Skeletal muscle tissue (tissue), 4 donors: Measurements from ENCODE around the gene LRRC8D. TPM values are rescaled to one million over a fixed set of nuclear protein-coding genes. Genes with fewer than 3 reads are reported as not detected.

Experiments used
- H3K27ac ChIP-seq: one replicate; pipeline ENCODE4 v1.7.0; 2013; ENCODE audit warnings: mild to moderate bottlenecking, low read depth, low read length, inconsistent platforms
- H3K27me3 ChIP-seq, 3 donors: one replicate each; pipeline ENCODE4 v1.7.0; 2013; ENCODE audit warnings: low read length in 3 of 3; ENCODE audit not compliant: control insufficient read depth in 3 of 3, insufficient read depth in 3 of 3
- H3K36me3 ChIP-seq, 3 donors: one replicate each; pipeline ENCODE4 v1.7.0; 2013; ENCODE audit warnings: low read length in 3 of 3; ENCODE audit not compliant: control insufficient read depth in 3 of 3, insufficient read depth in 3 of 3
- H3K4me1 ChIP-seq, 3 donors: one replicate each; pipeline ENCODE4 v1.7.0; 2013; ENCODE audit warnings: low read length in 3 of 3, mild to moderate bottlenecking in 3 of 3; ENCODE audit not compliant: control insufficient read depth in 3 of 3, insufficient read depth in 3 of 3
- H3K4me3 ChIP-seq, 3 donors: one replicate each; pipeline ENCODE4 v1.7.0; 2013; ENCODE audit warnings: low read length in 3 of 3
- H3K9ac ChIP-seq, 3 donors: one replicate each; pipeline ENCODE4 v1.7.0; 2013; ENCODE audit warnings: low read length in 3 of 3, mild to moderate bottlenecking in 3 of 3, moderate library complexity in 2 of 3, low read depth in 1 of 3
- H3K9me3 ChIP-seq, 3 donors: one replicate each; pipeline ENCODE4 v1.7.0; 2013; ENCODE audit warnings: low read length in 3 of 3; ENCODE audit not compliant: control insufficient read depth in 3 of 3
- total RNA-seq: library from RNA; depleted of rRNA; stranded (reverse); fragments of >200 nt; gene quantifications from one replicate; pipeline ENCODE4 v1.2.3, GENCODE V29; 2014
- donor health status: Osteomylitis.

The LRRC8D gene
- total RNA-seq, 1 donor from 2014 or later = 4.7 TPM

DNA sequence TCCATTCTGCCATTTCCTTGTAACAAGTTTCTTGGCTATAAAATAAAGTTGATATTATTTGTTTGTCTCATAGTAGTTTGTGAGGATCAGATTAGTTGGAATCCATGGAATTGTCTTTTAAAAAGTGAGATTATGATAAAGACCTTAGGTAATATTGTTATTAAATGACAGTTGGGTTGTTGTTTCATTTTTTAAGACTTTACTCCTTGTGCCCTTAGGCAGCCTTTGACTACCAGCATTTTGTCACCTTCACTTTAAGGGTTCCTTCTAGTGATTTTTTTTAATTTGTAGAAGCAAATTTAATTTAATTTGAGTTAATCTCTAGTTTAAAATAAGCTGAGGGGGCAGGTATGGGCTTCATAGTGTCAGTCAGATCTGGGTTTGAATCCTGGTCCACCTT, 89.4 kb downstream of the LRRC8D start:
- H3K4me3 ChIP-seq = no peak overlapping the region
- no peak overlapping the region for H3K27ac ChIP-seq
- no peaks in the 10 kb centered on the region for H3K9me3 ChIP-seq
- H3K4me1 ChIP-seq = peaks cover 9 to 15% (median 15%) of the 10 kb centered on the region in 3 donors
- H3K36me3 ChIP-seq = no peaks in the 10 kb centered on the region
- no peak overlapping the region for H3K9ac ChIP-seq
- no peaks in the 10 kb centered on the region for H3K27me3 ChIP-seq

- H3K36me3 ChIP-seq = no peaks in the 10 kb centered on the region
- H3K27me3 ChIP-seq = no peaks in the 10 kb centered on the region
- no peaks in the 10 kb centered on the region for H3K9me3 ChIP-seq
- no peak overlapping the region for H3K27ac ChIP-seq
- H3K9ac ChIP-seq = no peak overlapping the region
- H3K4me3 ChIP-seq = no peak overlapping the region
- H3K4me1 ChIP-seq = peaks cover 9 to 17% (median 15%) of the 10 kb centered on the region in 3 donors
These were observed 89.9 kb downstream of the LRRC8D start for GRCh38 chr1:89910780-89911179.

GRCh38 chr1:89911191-89911991, 90.6 kb downstream of the LRRC8D start:
- Histone ChIP-seq H3K36me3 (no peaks in the 10 kb centered on the region), H3K9me3 (no peaks in the 10 kb centered on the region), H3K27ac (no peak overlapping the region), H3K4me1 (peaks cover 9 to 14% (median 13%) of the 10 kb centered on the region in 3 donors), H3K4me3 (no peak overlapping the region), H3K9ac (no peak overlapping the region), H3K27me3 (no peaks in the 10 kb centered on the region)

DNA sequence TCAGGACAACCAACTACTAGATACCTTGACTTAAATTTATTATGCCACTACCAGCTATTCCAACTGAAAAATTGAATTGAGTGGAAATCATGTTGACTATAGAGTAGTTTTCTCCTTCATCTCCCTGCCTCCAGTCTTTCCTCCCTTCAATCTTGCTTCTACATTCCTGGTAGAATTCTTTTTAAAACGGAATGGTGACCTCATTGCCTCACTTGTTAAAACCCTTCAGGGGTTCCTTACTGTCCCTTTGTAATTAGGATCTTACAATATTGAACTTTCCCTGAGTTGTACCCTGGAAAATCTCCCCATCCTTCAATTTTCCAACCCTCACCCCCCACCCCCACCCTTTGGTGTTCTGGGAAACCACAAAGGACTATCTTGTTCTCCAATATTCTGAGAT, 91.2 kb downstream of the LRRC8D start:
- Histone ChIP-seq H3K27me3 (no peaks in the 10 kb centered on the region), H3K9me3 (no peaks in the 10 kb centered on the region), H3K9ac (no peak overlapping the region), H3K4me1 (peaks cover 7 to 10% (median 8%) of the 10 kb centered on the region in 3 donors), H3K36me3 (no peaks in the 10 kb centered on the region), H3K27ac (no peak overlapping the region), H3K4me3 (no peak overlapping the region)

DNA sequence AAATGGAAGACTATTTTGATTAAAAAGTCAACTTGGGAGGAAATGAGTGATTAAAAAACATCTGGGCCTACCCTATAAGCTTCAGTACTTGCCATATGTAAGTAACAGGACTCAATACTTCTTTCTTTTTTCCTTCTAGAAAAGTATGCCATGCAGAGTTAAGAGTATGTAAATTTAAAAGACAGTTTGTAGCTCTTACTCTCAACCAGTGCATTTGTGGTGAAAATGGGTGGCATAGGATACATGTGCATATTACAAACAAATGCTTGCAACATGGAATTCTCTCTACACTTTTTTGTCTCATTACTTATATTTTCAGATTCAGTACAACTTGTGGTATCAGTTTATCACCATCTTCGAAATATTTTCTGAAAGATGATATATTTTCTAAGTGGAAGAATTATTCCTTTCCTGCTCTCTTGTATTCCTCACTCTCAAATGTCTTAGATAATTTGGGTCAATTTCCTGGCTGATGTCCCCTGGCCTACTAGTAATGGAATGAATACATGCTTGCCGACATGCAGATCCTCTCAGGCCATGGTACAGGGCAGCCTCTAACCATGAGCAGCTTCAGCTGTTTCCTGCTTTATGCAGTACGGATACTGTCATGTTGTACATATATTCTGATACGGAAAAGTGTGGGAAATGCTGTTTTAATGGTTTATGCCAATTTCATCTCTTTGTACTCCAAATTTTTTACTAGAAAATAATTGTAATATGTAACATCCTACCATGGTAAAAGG, 92.7 kb downstream of the LRRC8D start:
- H3K27me3 ChIP-seq = no peaks in the 10 kb centered on the region

GRCh38 chr1:89917353-89917752, 96.5 kb downstream of the LRRC8D start:
- no peak overlapping the region for H3K9ac ChIP-seq
- H3K4me1 ChIP-seq = peaks cover 0 to 9% (median 7%) of the 10 kb centered on the region in 3 donors
- H3K9me3 ChIP-seq = no peaks in the 10 kb centered on the region
- no peaks in the 10 kb centered on the region for H3K27me3 ChIP-seq
- H3K27ac ChIP-seq = no peak overlapping the region
- H3K36me3 ChIP-seq = no peaks in the 10 kb centered on the region
- no peak overlapping the region for H3K4me3 ChIP-seq

More for the DNA sequence above, 92.7 kb downstream of the LRRC8D start:
- no peak overlapping the region for H3K27ac ChIP-seq
- H3K36me3 ChIP-seq = no peaks in the 10 kb centered on the region
- peaks cover 3 to 15% (median 14%) of the 10 kb centered on the region in 3 donors for H3K4me1 ChIP-seq
- no peak overlapping the region for H3K4me3 ChIP-seq
- no peaks in the 10 kb centered on the region for H3K9me3 ChIP-seq
- H3K9ac ChIP-seq = no peak overlapping the region

GRCh38 chr1:89918127-89918793, 97.4 kb downstream of the LRRC8D start:
- Histone ChIP-seq H3K9me3 (no peaks in the 10 kb centered on the region), H3K27me3 (no peaks in the 10 kb centered on the region), H3K4me3 (no peak overlapping the region), H3K27ac (peak overlapping the region; percentile 23), H3K4me1 (peaks cover 0 to 9% (median 7%) of the 10 kb centered on the region in 3 donors), H3K9ac (no peak overlapping the region), H3K36me3 (no peaks in the 10 kb centered on the region)

DNA sequence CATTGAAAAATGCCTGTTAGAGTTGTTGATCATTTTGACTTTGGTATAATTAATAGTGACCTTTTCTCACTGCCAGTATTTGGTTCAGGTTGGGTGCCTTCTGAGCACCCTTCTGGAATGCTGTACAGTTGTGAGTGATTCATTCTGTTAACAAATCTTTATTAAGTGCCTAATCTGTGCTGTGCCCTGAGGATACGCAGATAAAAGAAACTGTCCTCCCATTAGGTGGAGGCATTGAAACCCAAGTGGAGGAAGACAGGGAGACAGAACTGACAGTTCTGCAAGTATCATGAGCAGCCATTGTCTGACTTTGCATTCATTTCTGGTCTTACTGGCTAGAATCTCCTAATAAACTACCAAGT, 97.9 kb downstream of the LRRC8D start:
- Histone ChIP-seq H3K9me3 (no peaks in the 10 kb centered on the region), H3K4me3 (no peak overlapping the region), H3K27me3 (no peaks in the 10 kb centered on the region), H3K27ac (peak overlapping the region; percentile 23), H3K9ac (no peak overlapping the region), H3K36me3 (no peaks in the 10 kb centered on the region), H3K4me1 (peaks cover 0 to 9% (median 7%) of the 10 kb centered on the region in 3 donors)

DNA sequence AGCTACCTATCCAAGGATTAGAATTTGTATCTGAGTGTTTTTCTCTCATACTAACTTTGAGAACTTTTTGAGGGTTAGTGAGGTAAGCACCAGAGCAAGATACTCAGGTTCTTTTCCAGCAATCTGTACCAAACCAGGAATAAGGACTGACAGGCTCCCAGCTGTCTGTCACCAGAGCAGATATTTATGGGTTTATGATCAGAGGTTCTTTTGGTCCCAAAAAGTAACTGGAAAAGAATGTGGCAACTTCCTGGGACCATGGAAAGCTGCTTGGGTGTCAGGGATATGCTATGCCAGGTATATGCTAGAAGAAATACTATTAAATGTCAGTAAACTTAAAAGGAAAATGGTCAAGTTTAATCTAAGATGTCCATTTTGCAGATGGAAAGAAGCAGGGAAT, 98.3 kb downstream of the LRRC8D start:
- no peaks in the 10 kb centered on the region for H3K27me3 ChIP-seq
- H3K9me3 ChIP-seq = no peaks in the 10 kb centered on the region
- no peak overlapping the region for H3K27ac ChIP-seq
- no peak overlapping the region for H3K9ac ChIP-seq
- no peak overlapping the region for H3K4me3 ChIP-seq
- H3K36me3 ChIP-seq = no peaks in the 10 kb centered on the region
- H3K4me1 ChIP-seq = peaks cover 0 to 9% (median 7%) of the 10 kb centered on the region in 3 donors

GRCh38 chr1:89922911-89923310, 102.1 kb downstream of the LRRC8D start:
- Histone ChIP-seq H3K27ac (no peak overlapping the region), H3K4me1 (peaks cover 0 to 7% (median 6%) of the 10 kb centered on the region in 3 donors)

More at GRCh38 chr1:89922911-89923310, 102.1 kb downstream of the LRRC8D start:
- H3K4me3 ChIP-seq = no peak overlapping the region
- no peak overlapping the region for H3K9ac ChIP-seq
- no peaks in the 10 kb centered on the region for H3K9me3 ChIP-seq
- H3K27me3 ChIP-seq = no peaks in the 10 kb centered on the region
- no peaks in the 10 kb centered on the region for H3K36me3 ChIP-seq
